K562 (cell line): ENCODE measurements around the gene SNX25. TPM values are rescaled to one million over a fixed set of nuclear protein-coding genes. Genes with fewer than 3 reads are reported as not detected.

Source experiments
- ADNP ChIP-seq: fragments of 200-800 bp; sonication (Bioruptor generic); IDR thresholded peaks from 2 replicates; pipeline ENCODE4 v1.6.1; 2016; ENCODE audit warnings: missing genetic modification characterization, missing compliant biosample characterization
- C11orf30 ChIP-seq: fragments of 450-650 bp; IDR thresholded peaks from 2 replicates; pipeline ENCODE4 v1.6.1; 2016; ENCODE audit warnings: low read depth, mild to moderate bottlenecking
- ELF4 ChIP-seq: fragments of 450-650 bp; formaldehyde crosslinking; IDR thresholded peaks from 2 replicates; pipeline ENCODE4 v1.4.0; 2022; ENCODE audit warnings: missing genetic modification characterization
- FOXJ2 ChIP-seq: fragments of 200-800 bp; sonication (Bioruptor generic); IDR thresholded peaks from 2 replicates; pipeline ENCODE4 v1.6.1; 2016; ENCODE audit warnings: missing genetic modification characterization, missing compliant biosample characterization
- RREB1 ChIP-seq: fragments of 250-450 bp; sonication (Bioruptor Pico); IDR thresholded peaks from 2 replicates; pipeline ENCODE4 v1.4.0; 2020
- TAF1 ChIP-seq: IDR thresholded peaks from 2 replicates; pipeline ENCODE4 v1.6.1; 2011; ENCODE audit warnings: mild to moderate bottlenecking, low read length, moderate library complexity; ENCODE audit not compliant: insufficient read depth, control insufficient read depth, severe bottlenecking; ENCODE audit errors: extremely low read depth
- ZFPM2 ChIP-seq: fragments of 250-450 bp; sonication (Bioruptor Pico); IDR thresholded peaks from 2 replicates; pipeline ENCODE4 v1.5.1; 2022; ENCODE audit warnings: mild to moderate bottlenecking
- polyA plus RNA-seq, 8 experiments: library from polyadenylated mRNA; depleted of rRNA in 4 of 8; stranded (reverse) in 5 of 8; unstranded in 3 of 8; fragments of >200 nt; fragmentation: Nextera tagmentation in 2 of 8; fragmentation: Illumina TruSeq in 1 of 8; extraction: Ambion mirVana in 2 of 8; extraction: Trizol in 1 of 8; gene quantifications; 2 replicates each; pipeline versions ENCODE4 v1.2.1 to v1.2.3, GENCODE V29; 2011 to 2014; ENCODE audit warnings: inconsistent platforms in 1 of 8, missing spikeins in 1 of 8
- total RNA-seq, 7 experiments: library from RNA; depleted of rRNA in 6 of 7; stranded (reverse); fragments of >200 nt in 6 of 7; fragmentation: Illumina TruSeq in 2 of 7; extraction: Trizol in 2 of 7; gene quantifications; 2 replicates each; pipeline versions ENCODE4 v1.2.1 to v1.2.3, GENCODE V29; 2011 to 2021; ENCODE audit warnings: low replicate concordance in 1 of 7

Gene SNX25
- total and polyA plus RNA-seq, 9 of the 15 experiments (the other 6 are each of a cell fraction or from before 2014, with no cell fraction given): 2.5 to 23.4 (median 13.3) TPM

DNA sequence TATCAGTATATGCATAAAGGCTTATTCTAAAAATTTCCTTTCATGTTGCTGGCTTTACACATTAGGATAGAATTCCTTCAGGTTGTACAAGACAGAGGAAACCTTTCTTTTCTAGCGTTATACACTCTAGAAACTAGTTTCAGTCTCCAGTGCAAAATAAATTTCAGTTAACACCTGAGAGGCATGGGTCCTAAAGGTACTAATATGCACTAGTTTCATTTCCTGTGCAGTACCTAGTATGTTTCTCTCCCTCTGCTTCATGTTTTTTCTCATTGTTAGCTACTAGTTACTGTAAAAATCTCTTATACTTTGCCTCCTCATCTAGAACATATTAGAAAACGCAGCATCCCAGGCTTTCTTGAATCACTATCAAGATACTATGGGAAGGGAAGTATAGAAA lies 54.0 kb downstream of the SNX25 start (continued):
- TF ChIP-seq RREB1 (CRISPR knock-in tag): no peak
- no peak for TF ChIP-seq TAF1
- no peak for TF ChIP-seq FOXJ2 (tag)
- TF ChIP-seq ELF4 (CRISPR knock-in tag): no peak
- no peak for TF ChIP-seq ADNP (tag)
- no peak for TF ChIP-seq C11orf30
- no peak for TF ChIP-seq ZFPM2
